ENCODE measurements around the gene LRRC26.

LRRC26 gene

GRCh38 chr9:137149942-137150616, 19.8 kb downstream of the LRRC26 start:
- DNase-seq (ENCODE audit: low read depth) = peak; percentile 17

GRCh38 chr9:137149363-137149762, 20.5 kb downstream of the LRRC26 start:
- DNase-seq (ENCODE audit: low read depth) = no peak

- DNase-seq (ENCODE audit: low read depth) = no peak
Observed at GRCh38 chr9:137148661-137149060, 21.2 kb downstream of the LRRC26 start.

GRCh38 chr9:137148242-137148641, 21.6 kb downstream of the LRRC26 start:
- no peak for DNase-seq (ENCODE audit: low read depth)

- DNase-seq (ENCODE audit: low read depth) = no peak
Observed at GRCh38 chr9:137147793-137148160, 22.1 kb downstream of the LRRC26 start.

- no peak for DNase-seq (ENCODE audit: low read depth)
Observed at GRCh38 chr9:137147091-137147792, 22.6 kb downstream of the LRRC26 start.

GRCh38 chr9:137146527-137146918, 23.3 kb downstream of the LRRC26 start:
- DNase-seq (ENCODE audit: low read depth) = no peak

- DNase-seq (ENCODE audit: low read depth) = no peak
Observed at GRCh38 chr9:137145731-137146526, 23.9 kb downstream of the LRRC26 start.

- DNase-seq (ENCODE audit: low read depth) = no peak
Observed at GRCh38 chr9:137143459-137143858, 26.4 kb downstream of the LRRC26 start.

- DNase-seq (ENCODE audit: low read depth) = no peak
Observed at GRCh38 chr9:137141976-137142936, 27.6 kb downstream of the LRRC26 start.

- DNase-seq (ENCODE audit: low read depth) = no peak
Observed at GRCh38 chr9:137141050-137141810, 28.6 kb downstream of the LRRC26 start.

- no peak for DNase-seq (ENCODE audit: low read depth)
Observed at GRCh38 chr9:137140151-137141012, 29.5 kb downstream of the LRRC26 start.

- DNase-seq (ENCODE audit: low read depth) = no peak
Observed at GRCh38 chr9:137139468-137140150, 30.2 kb downstream of the LRRC26 start.

GRCh38 chr9:137138722-137139467, 31.0 kb downstream of the LRRC26 start, which contains the start of gene GRIN1:
Gene GRIN1, plus strand, starts transcription at chr9:137139154. Its CDS starts 333 bp downstream, at chr9:137139487.
- peak; percentile 46 for DNase-seq (ENCODE audit: low read depth)

GRCh38 chr9:137138058-137138721, 31.7 kb downstream of the LRRC26 start:
- no peak for DNase-seq (ENCODE audit: low read depth)

- DNase-seq (ENCODE audit: low read depth) = no peak
Observed at GRCh38 chr9:137136881-137137607, 32.8 kb downstream of the LRRC26 start.

- DNase-seq (ENCODE audit: low read depth) = no peak
Observed at GRCh38 chr9:137136261-137136880, 33.5 kb downstream of the LRRC26 start.
